Mesenchymal stem cell (in vitro differentiated cells and primary cell): ENCODE data around the gene DIPK1A.

ENCODE experiments used
- DNase-seq: peaks from one replicate; pipeline ENCODE4 v3.0.0-alpha.2; 2013
- H2AFZ ChIP-seq: one replicate; pipeline ENCODE4 v1.6.1; 2013; ENCODE audit warnings: low read depth, mild to moderate bottlenecking, control low read depth, inconsistent platforms, low read length, moderate library complexity
- H2AK5ac ChIP-seq: 2 replicates; pipeline ENCODE4 v1.6.1; 2013; ENCODE audit warnings: low read length, moderate library complexity, mild to moderate bottlenecking, inconsistent platforms; ENCODE audit not compliant: severe bottlenecking
- H2BK120ac ChIP-seq: one replicate; pipeline ENCODE4 v1.6.1; 2013; ENCODE audit warnings: low read depth, mild to moderate bottlenecking, inconsistent platforms, low read length, moderate library complexity
- H2BK12ac ChIP-seq, 2 experiments: one replicate each; pipeline ENCODE4 v1.6.1; 2013; ENCODE audit warnings: inconsistent platforms in 2 of 2, low read length in 2 of 2, mild to moderate bottlenecking in 2 of 2, moderate library complexity in 2 of 2, control low read depth in 1 of 2
- H2BK15ac ChIP-seq: one replicate; pipeline ENCODE4 v1.6.1; 2013; ENCODE audit warnings: mild to moderate bottlenecking, low read depth, inconsistent platforms; ENCODE audit not compliant: poor library complexity, severe bottlenecking
- H2BK5ac ChIP-seq: 2 replicates; pipeline ENCODE4 v1.6.1; 2013; ENCODE audit warnings: low read depth, mild to moderate bottlenecking, low read length, control low read depth, inconsistent platforms; ENCODE audit not compliant: poor library complexity, severe bottlenecking
- H3K14ac ChIP-seq, 2 experiments: one replicate each; pipeline ENCODE4 v1.6.1; 2013; ENCODE audit warnings: inconsistent platforms in 2 of 2, low read length in 2 of 2, control low read depth in 1 of 2, mild to moderate bottlenecking in 1 of 2, moderate library complexity in 1 of 2
- H3K18ac ChIP-seq, 2 experiments: one replicate each; pipeline ENCODE4 v1.6.1; 2013; ENCODE audit warnings: inconsistent platforms in 2 of 2, low read length in 2 of 2, control low read depth in 1 of 2, low read depth in 1 of 2, mild to moderate bottlenecking in 1 of 2
- H3K23ac ChIP-seq, 2 experiments: one replicate each; pipeline ENCODE4 v1.6.1; 2013; ENCODE audit warnings: inconsistent platforms in 2 of 2, low read length in 2 of 2, mild to moderate bottlenecking in 2 of 2, moderate library complexity in 2 of 2, control low read depth in 1 of 2
- H3K27ac ChIP-seq: 2 replicates; pipeline ENCODE4 v1.5.1; 2013; ENCODE audit warnings: mild to moderate bottlenecking, moderate library complexity, low read length, control low read depth, inconsistent platforms; ENCODE audit not compliant: poor library complexity, severe bottlenecking
- H3K27me3 ChIP-seq, 2 experiments: 2 replicates each; pipeline versions ENCODE4 v1.6.1 to v1.7.0; 2013; ENCODE audit warnings: low read length in 2 of 2, mild to moderate bottlenecking in 2 of 2, moderate library complexity in 2 of 2, control low read depth in 1 of 2, inconsistent platforms in 1 of 2; ENCODE audit not compliant: control insufficient read depth in 1 of 2, insufficient read depth in 1 of 2
- H3K36me3 ChIP-seq, 2 experiments: 2 replicates each; pipeline versions ENCODE4 v1.6.1 to v1.7.0; 2013; ENCODE audit warnings: low read length in 2 of 2, control low read depth in 1 of 2, inconsistent platforms in 1 of 2, low read depth in 1 of 2, mild to moderate bottlenecking in 1 of 2; ENCODE audit not compliant: insufficient read depth in 2 of 2, control insufficient read depth in 1 of 2
- H3K4ac ChIP-seq, 2 experiments: one replicate each; pipeline ENCODE4 v1.6.1; 2013; ENCODE audit warnings: inconsistent platforms in 2 of 2, low read length in 2 of 2, mild to moderate bottlenecking in 2 of 2, moderate library complexity in 2 of 2, control low read depth in 1 of 2, low read depth in 1 of 2
- H3K4me1 ChIP-seq: 2 replicates; pipeline ENCODE4 v1.6.1; 2013; ENCODE audit warnings: low read depth, low read length, control low read depth; ENCODE audit not compliant: control insufficient read depth, insufficient read depth
- H3K4me2 ChIP-seq: 2 replicates; pipeline ENCODE4 v1.6.1; 2013; ENCODE audit warnings: low read length, mild to moderate bottlenecking, inconsistent platforms; ENCODE audit not compliant: poor library complexity, severe bottlenecking
- H3K4me3 ChIP-seq, 2 experiments: 2 replicates each; pipeline versions ENCODE4 v1.5.1 to v1.7.0; 2013; ENCODE audit warnings: low read length in 2 of 2, mild to moderate bottlenecking in 2 of 2, control low read depth in 1 of 2, low read depth in 1 of 2; ENCODE audit not compliant: insufficient read depth in 1 of 2
- H3K79me1 ChIP-seq: replicated peaks from 2 replicates; pipeline ENCODE4 v1.6.1; 2013; ENCODE audit warnings: mild to moderate bottlenecking, control low read depth, low read length, inconsistent platforms; ENCODE audit not compliant: poor library complexity, severe bottlenecking
- H3K9ac ChIP-seq: 2 replicates; pipeline ENCODE4 v1.7.0; 2013; ENCODE audit warnings: mild to moderate bottlenecking, low read length, moderate library complexity
- H3K9me3 ChIP-seq: 2 replicates; pipeline ENCODE4 v1.7.0; 2013; ENCODE audit warnings: mild to moderate bottlenecking, low read length; ENCODE audit not compliant: control insufficient read depth
- H4K8ac ChIP-seq: one replicate; pipeline ENCODE4 v1.6.1; 2013; ENCODE audit warnings: inconsistent platforms, mild to moderate bottlenecking, low read length, moderate library complexity
- H4K91ac ChIP-seq: one replicate; pipeline ENCODE4 v1.6.1; 2013; ENCODE audit warnings: mild to moderate bottlenecking, low read length, inconsistent platforms
- WGBS: methylation state at CpG from one replicate; pipeline ENCODE4 v1.1.7; 2013; ENCODE audit warnings: mixed read lengths; 5-methylcytosine and 5-hydroxymethylcytosine counted together

DIPK1A gene

GRCh38 chr1:92857817-92858216 is 103.4 kb downstream of the DIPK1A start:
- H2BK120ac ChIP-seq, result no peak overlapping the region
- H2AFZ ChIP-seq, result no peak overlapping the region
- H3K4me1 ChIP-seq, result no peaks in the 10 kb centered on the region
- H3K4me3 ChIP-seq, result no peak overlapping the region
- H3K23ac ChIP-seq, result no peak overlapping the region
- H3K18ac ChIP-seq, result no peak overlapping the region
- no peak for DNase-seq
- WGBS, result 92% methylated on average over 4 of the region's 5 CpGs
- H3K27me3 ChIP-seq, result no peaks in the 10 kb centered on the region
- peaks cover 4% of the 10 kb centered on the region for H3K9me3 ChIP-seq
- H3K4ac ChIP-seq, result no peak overlapping the region
- no peaks in the 10 kb centered on the region for H3K36me3 ChIP-seq
- no peak overlapping the region for H3K9ac ChIP-seq
- H2BK15ac ChIP-seq, result no peak overlapping the region
- no peak overlapping the region for H3K27ac ChIP-seq
- H2BK12ac ChIP-seq, result no peak overlapping the region
- no peak overlapping the region for H4K91ac ChIP-seq
- no peak overlapping the region for H4K8ac ChIP-seq
- H3K4me2 ChIP-seq, result no peak overlapping the region
- no peak overlapping the region for H2BK5ac ChIP-seq
- no peaks in the 10 kb centered on the region for H3K79me1 ChIP-seq
- no peak overlapping the region for H3K14ac ChIP-seq
- no peak overlapping the region for H2AK5ac ChIP-seq

GRCh38 chr1:92855236-92855635 is 106.0 kb downstream of the DIPK1A start:
- H3K79me1 ChIP-seq, result no peaks in the 10 kb centered on the region
- no peak overlapping the region for H2BK12ac ChIP-seq
- no peak for DNase-seq
- H4K91ac ChIP-seq, result no peak overlapping the region
- no peak overlapping the region for H2AK5ac ChIP-seq
- H3K23ac ChIP-seq, result no peak overlapping the region
- H3K9ac ChIP-seq, result no peak overlapping the region
- peaks cover 4% of the 10 kb centered on the region for H3K9me3 ChIP-seq
- no peak overlapping the region for H3K14ac ChIP-seq
- H2BK5ac ChIP-seq, result no peak overlapping the region
- H3K27me3 ChIP-seq, result no peaks in the 10 kb centered on the region
- H3K18ac ChIP-seq, result no peak overlapping the region
- H3K27ac ChIP-seq, result no peak overlapping the region
- no peaks in the 10 kb centered on the region for H3K4me1 ChIP-seq
- H3K4me2 ChIP-seq, result no peak overlapping the region
- no peak overlapping the region for H4K8ac ChIP-seq
- no peak overlapping the region for H2AFZ ChIP-seq
- H3K36me3 ChIP-seq, result no peaks in the 10 kb centered on the region
- H3K4me3 ChIP-seq, result no peak overlapping the region
- H2BK120ac ChIP-seq, result no peak overlapping the region
- no peak overlapping the region for H3K4ac ChIP-seq
- H2BK15ac ChIP-seq, result no peak overlapping the region
- 82% methylated on average over 4 of the region's 4 CpGs for WGBS

GRCh38 chr1:92854101-92854785 is 107.0 kb downstream of the DIPK1A start:
- H2BK15ac ChIP-seq, result no peak overlapping the region
- no peaks in the 10 kb centered on the region for H3K27me3 ChIP-seq
- no peak overlapping the region for H2BK12ac ChIP-seq
- no peak overlapping the region for H2BK5ac ChIP-seq
- peaks cover 4% of the 10 kb centered on the region for H3K9me3 ChIP-seq
- H4K8ac ChIP-seq, result no peak overlapping the region
- H3K36me3 ChIP-seq, result no peaks in the 10 kb centered on the region
- H3K23ac ChIP-seq, result no peak overlapping the region
- H3K14ac ChIP-seq, result no peak overlapping the region
- H2AK5ac ChIP-seq, result no peak overlapping the region
- no peak overlapping the region for H3K4ac ChIP-seq
- no peak overlapping the region for H2BK120ac ChIP-seq
- no peaks in the 10 kb centered on the region for H3K4me1 ChIP-seq
- DNase-seq, result no peak
- no peaks in the 10 kb centered on the region for H3K79me1 ChIP-seq
- no peak overlapping the region for H3K27ac ChIP-seq
- H2AFZ ChIP-seq, result no peak overlapping the region
- no peak overlapping the region for H3K4me3 ChIP-seq
- H3K9ac ChIP-seq, result no peak overlapping the region
- no peak overlapping the region for H3K4me2 ChIP-seq
- H3K18ac ChIP-seq, result no peak overlapping the region
- H4K91ac ChIP-seq, result no peak overlapping the region

GRCh38 chr1:92853299-92853698 is 108.0 kb downstream of the DIPK1A start:
- H3K27ac ChIP-seq, result no peak overlapping the region
- no peak overlapping the region for H2AFZ ChIP-seq
- no peak overlapping the region for H4K91ac ChIP-seq
- no peak overlapping the region for H3K4me2 ChIP-seq
- DNase-seq, result no peak
- H3K36me3 ChIP-seq, result no peaks in the 10 kb centered on the region
- no peaks in the 10 kb centered on the region for H3K79me1 ChIP-seq
- H2BK5ac ChIP-seq, result no peak overlapping the region
- no peak overlapping the region for H3K4ac ChIP-seq
- no peak overlapping the region for H2AK5ac ChIP-seq
- no peak overlapping the region for H3K14ac ChIP-seq
- H3K4me3 ChIP-seq, result no peak overlapping the region
- no CpG with 5 or more reads among the region's 2 CpGs for WGBS
- peaks cover 4% of the 10 kb centered on the region for H3K9me3 ChIP-seq
- no peak overlapping the region for H2BK120ac ChIP-seq
- no peak overlapping the region for H2BK12ac ChIP-seq
- no peak overlapping the region for H4K8ac ChIP-seq
- no peaks in the 10 kb centered on the region for H3K27me3 ChIP-seq
- H3K23ac ChIP-seq, result no peak overlapping the region
- H3K18ac ChIP-seq, result no peak overlapping the region
- H3K4me1 ChIP-seq, result no peaks in the 10 kb centered on the region
- H2BK15ac ChIP-seq, result no peak overlapping the region
- H3K9ac ChIP-seq, result no peak overlapping the region
